Activated CD4-positive, alpha-beta T cell treated with anti-CD3 and anti-CD28 coated beads for 36 hours (primary cell): Measurements from ENCODE around the gene EIF4EBP2. TPM values are rescaled to one million over a fixed set of nuclear protein-coding genes. Genes with fewer than 3 reads are reported as not detected.

Experiments used
- ATAC-seq: fragments of 200-7000 bp; cut with Tn5 transposase; one replicate; pipeline ENCODE4 v1.10.0; 2021; ENCODE audit warnings: mild to moderate bottlenecking, moderate library complexity
- CTCF ChIA-PET: fragments of 350-600 bp; sonication (Branson Sonifier 250); formaldehyde crosslinking; loops from one replicate; lab custom pipeline; 2021; ENCODE audit warnings: antibody characterized with exemption; lab: Charles Lee
- POLR2A ChIA-PET: fragments of 350-600 bp; sonication (Branson Sonifier 250); formaldehyde crosslinking; loops from one replicate; lab custom pipeline; 2021; ENCODE audit warnings: antibody characterized with exemption, inconsistent platforms; lab: Charles Lee
- DNase-seq: peaks from one replicate; pipeline ENCODE4 v3.0.0-alpha.2; 2020
- H3K27ac Mint-ChIP-seq: one replicate; pipeline ENCODE4 v1.8.0; 2021; ENCODE audit warnings: mixed read lengths
- H3K27me3 Mint-ChIP-seq: one replicate; pipeline ENCODE4 v1.8.0; 2021; ENCODE audit warnings: mixed read lengths
- H3K36me3 Mint-ChIP-seq: one replicate; pipeline ENCODE4 v1.8.0; 2021; ENCODE audit warnings: low read depth, mixed read lengths
- H3K4me1 Mint-ChIP-seq: one replicate; pipeline ENCODE4 v1.8.0; 2021; ENCODE audit warnings: mixed read lengths
- H3K4me3 Mint-ChIP-seq: one replicate; pipeline ENCODE4 v1.8.0; 2021; ENCODE audit warnings: mild to moderate bottlenecking, moderate library complexity, mixed read lengths
- H3K9me3 Mint-ChIP-seq: one replicate; pipeline ENCODE4 v1.8.0; 2021; ENCODE audit warnings: low read depth, mixed read lengths
- intact Hi-C, 2 experiments: fragments of 100-400 bp; cut with DNase I in 1 of 2; cut with micrococcal nuclease in 1 of 2; formaldehyde crosslinking; loops; one replicate each; pipeline versions ENCODE4 v1.14.2 to v1.15.1; 2022 to 2024; cut with DNase I, micrococcal nuclease
- total RNA-seq, 2 experiments: library from RNA; stranded (reverse); gene quantifications; one replicate each; pipeline ENCODE4 v1.2.3, GENCODE V29; 2021

The EIF4EBP2 gene
- total RNA-seq, 2 experiments from 2014 or later: 24.4 to 27.7 TPM

DNA sequence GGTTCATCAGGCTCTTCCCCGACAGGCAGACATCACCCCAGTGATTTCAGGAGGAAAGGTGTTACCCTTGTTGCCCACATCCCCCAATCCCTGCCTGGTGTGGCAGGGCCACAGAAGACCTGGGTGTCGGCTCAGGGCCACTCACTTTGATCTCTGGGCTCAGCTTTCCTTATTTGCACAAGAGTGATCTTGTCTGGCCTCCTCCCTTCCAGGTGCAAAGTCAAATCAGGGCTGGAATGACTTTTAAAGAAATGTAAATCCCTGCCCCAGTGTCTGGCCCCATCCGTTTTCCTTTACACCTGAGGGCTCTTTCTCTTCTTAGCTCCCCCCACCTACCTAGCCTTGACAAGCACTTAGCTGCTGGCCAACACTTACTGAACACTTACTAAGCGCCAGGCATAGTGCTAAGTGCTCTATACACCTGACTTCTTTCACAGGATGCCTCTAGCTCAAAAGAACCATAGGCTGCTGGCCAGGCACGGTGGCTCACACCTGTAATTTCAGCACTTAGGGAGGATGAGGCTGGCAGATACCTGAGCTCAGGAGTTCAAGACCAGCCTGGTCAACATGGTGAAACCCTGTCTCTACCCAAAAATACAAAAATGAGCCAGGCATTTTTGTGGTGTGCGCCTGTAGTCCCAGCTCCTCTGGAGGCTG, 38.5 kb downstream of the EIF4EBP2 start:
- ATAC-seq (no peak), DNase-seq (no peak)
- intact Hi-C loops: no loop called here
- peaks cover 10% of the 10 kb centered on the region for H3K4me1 Mint-ChIP-seq
- H3K27me3 Mint-ChIP-seq: peaks cover 30% of the 10 kb centered on the region
- peaks cover 2% of the 10 kb centered on the region for H3K36me3 Mint-ChIP-seq
- H3K27ac Mint-ChIP-seq: no peak overlapping the region
- H3K9me3 Mint-ChIP-seq: no peaks in the 10 kb centered on the region
- CTCF ChIA-PET: interaction anchor here (0.6 to 1.9 kb wide), 5 partner anchors 12 to 726 kb away, joined by 3 to 5 read pairs (median 3); no protein-coding TSS in a partner anchor
- POLR2A ChIA-PET: interaction anchor here (0.6 kb wide), 1 partner anchor 981 kb away, joined by 3 read pairs; no protein-coding TSS in a partner anchor
- H3K4me3 Mint-ChIP-seq: no peak overlapping the region

DNA sequence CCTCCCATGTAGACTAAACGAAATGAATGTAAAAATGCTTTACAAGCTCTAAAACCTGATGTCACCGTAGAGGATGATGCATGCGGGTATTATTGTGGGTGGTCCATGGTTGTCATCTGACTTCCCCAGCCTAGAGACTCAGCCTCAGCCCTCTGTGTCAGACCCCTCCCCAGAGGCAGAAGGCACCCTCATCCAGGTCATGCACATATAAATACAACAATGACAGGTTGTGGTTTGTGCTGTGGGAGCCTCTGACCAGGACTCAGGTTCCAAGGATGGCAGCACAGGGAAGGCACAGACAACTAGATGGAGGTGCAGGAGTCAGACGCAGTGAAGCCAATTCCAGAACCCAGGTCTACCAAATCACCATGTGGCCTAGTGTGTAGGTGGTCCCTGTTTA, 40.8 kb downstream of the EIF4EBP2 start:
- ATAC-seq (no peak), DNase-seq (no peak)
- POLR2A ChIA-PET: interaction anchor here (0.5 kb wide), 2 partner anchors 8 to 29 kb away, joined by 3 to 4 read pairs; no protein-coding TSS in a partner anchor
- Mint-ChIP-seq H3K4me1 (peaks cover 10% of the 10 kb centered on the region), H3K9me3 (no peaks in the 10 kb centered on the region), H3K4me3 (no peak overlapping the region), H3K27ac (no peak overlapping the region), H3K36me3 (peaks cover 2% of the 10 kb centered on the region), H3K27me3 (peaks cover 23% of the 10 kb centered on the region)
- CTCF ChIA-PET: interaction anchor here (3.0 kb wide), 1 partner anchor 16 kb away, joined by 15 read pairs; no protein-coding TSS in a partner anchor
- intact Hi-C loops: no loop called here

DNA sequence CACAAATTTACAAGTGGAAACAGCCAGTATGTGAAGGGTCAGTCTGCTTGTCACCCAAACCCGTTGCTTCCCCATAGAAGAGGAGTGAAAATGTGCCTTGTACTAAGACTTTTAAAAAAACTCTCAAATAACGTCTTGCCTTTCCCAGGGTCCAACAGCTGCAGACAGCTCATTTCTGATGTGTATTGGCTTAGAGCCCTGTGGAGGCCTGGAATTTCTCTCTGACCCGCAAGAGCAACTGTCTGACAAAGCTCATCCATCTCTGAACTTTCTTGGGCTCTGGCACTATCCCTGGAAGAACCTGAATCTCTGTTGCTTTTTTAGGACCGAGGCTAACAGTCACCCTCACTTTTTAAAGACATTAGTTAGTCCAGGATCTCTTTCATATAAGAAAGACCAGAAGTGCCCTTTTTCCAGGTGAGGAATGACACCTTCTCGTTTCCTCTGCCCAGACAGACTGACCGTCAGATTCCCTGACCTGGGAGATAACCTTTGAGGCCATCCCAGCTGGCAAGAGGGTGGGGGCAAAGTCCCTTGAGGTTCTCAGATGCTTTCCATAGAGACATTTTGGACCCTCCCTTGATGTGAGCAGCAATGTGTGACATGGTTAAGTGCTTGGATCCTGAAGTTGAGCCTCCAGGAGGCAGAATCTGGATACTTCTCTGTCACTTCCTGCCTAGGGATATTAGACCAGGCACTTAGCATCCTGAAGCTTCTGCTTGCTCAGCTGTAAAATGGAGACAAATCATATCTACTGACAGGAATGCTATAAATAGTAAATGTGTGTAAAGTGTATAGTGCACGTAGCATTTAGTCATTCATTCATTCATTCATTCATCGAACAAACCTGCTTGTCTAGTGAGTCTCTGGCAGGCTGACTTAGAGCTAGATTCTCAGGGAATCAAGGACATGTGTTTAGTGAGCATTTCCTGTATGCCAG, 42.0 kb downstream of the EIF4EBP2 start:
- Mint-ChIP-seq H3K36me3 (no peaks in the 10 kb centered on the region), H3K27ac (no peak overlapping the region), H3K4me3 (no peak overlapping the region), H3K27me3 (peaks cover 18% of the 10 kb centered on the region), H3K9me3 (no peaks in the 10 kb centered on the region), H3K4me1 (peaks cover 2% of the 10 kb centered on the region)
- ChIA-PET POLR2A (interaction anchor here (0.6 kb wide), 1 partner anchor 16 kb away, joined by 3 read pairs; no protein-coding TSS in a partner anchor), CTCF (interaction anchor here (0.5 to 3.0 kb wide), 7 partner anchors 15 to 103 kb away, joined by 3 to 15 read pairs (median 3); no protein-coding TSS in a partner anchor)
- DNase-seq (no peak), ATAC-seq (no peak)
- intact Hi-C loops: no loop called here

DNA sequence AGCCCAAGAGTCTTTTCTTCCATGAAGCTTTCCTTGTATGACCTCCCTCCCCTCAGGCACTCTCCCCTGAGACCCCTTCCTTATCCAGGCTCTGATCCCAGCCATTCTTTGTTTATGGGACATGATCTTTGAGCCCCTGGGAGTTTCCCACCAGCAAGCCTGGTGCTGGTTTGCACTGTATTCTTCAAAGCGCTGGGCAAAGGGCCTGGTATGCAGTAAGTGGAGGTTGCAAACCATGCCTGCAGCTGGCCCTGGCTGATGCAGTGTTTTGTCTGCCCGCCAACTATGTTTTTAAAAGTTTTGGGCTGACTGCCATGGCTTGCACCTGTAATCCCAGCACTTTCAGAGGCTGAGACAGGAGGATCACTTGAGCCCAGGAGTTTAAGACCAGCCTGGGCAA, 44.3 kb downstream of the EIF4EBP2 start:
- Mint-ChIP-seq H3K4me3 (no peak overlapping the region), H3K27me3 (peaks cover 4% of the 10 kb centered on the region), H3K36me3 (no peaks in the 10 kb centered on the region), H3K27ac (no peak overlapping the region), H3K9me3 (no peaks in the 10 kb centered on the region), H3K4me1 (no peaks in the 10 kb centered on the region)
- ChIA-PET CTCF (interaction anchor here (0.6 to 0.7 kb wide), 2 partner anchors 14 to 732 kb away, joined by 3 read pairs; no protein-coding TSS in a partner anchor), POLR2A (no interaction called here)
- DNase-seq (no peak), ATAC-seq (no peak)
- intact Hi-C loops: no loop called here

DNA sequence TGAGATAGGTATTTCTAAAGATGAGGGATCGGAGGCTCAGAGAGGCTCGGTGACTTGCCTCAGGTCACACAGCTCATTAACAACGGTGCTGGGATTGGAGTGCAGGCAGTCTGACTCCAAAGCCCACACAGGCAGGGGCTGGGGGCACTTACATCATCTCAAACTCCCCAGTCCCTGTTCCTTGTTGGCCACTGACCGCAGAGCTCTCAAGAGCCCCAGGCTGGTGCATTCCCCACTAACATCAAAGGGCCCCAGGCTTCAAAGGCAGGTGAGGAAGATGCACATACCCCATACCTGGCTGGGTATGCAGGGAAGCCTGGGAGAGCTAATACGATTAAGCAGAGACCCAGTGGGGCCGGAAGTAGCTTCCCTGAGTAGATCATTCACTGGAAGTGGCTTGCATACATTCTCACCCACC, 51.3 kb downstream of the EIF4EBP2 start:
- Mint-ChIP-seq H3K4me3 (no peak overlapping the region), H3K27me3 (peaks cover 30% of the 10 kb centered on the region), H3K36me3 (no peaks in the 10 kb centered on the region), H3K4me1 (peaks cover 9% of the 10 kb centered on the region), H3K27ac (no peak overlapping the region), H3K9me3 (no peaks in the 10 kb centered on the region)
- DNase-seq (no peak), ATAC-seq (no peak)
- POLR2A ChIA-PET: interaction anchor here (0.6 kb wide), 1 partner anchor 50 kb away, joined by 3 read pairs; no protein-coding TSS in a partner anchor
- intact Hi-C loops: loop anchor here in 1 of 2 experiments (5.0 kb wide), 1 partner anchor 73 kb away; the partner anchor contains the start of gene LRRC20
- CTCF ChIA-PET: interaction anchor here (0.9 kb wide), 1 partner anchor 12 kb away, joined by 3 read pairs; no protein-coding TSS in a partner anchor

DNA sequence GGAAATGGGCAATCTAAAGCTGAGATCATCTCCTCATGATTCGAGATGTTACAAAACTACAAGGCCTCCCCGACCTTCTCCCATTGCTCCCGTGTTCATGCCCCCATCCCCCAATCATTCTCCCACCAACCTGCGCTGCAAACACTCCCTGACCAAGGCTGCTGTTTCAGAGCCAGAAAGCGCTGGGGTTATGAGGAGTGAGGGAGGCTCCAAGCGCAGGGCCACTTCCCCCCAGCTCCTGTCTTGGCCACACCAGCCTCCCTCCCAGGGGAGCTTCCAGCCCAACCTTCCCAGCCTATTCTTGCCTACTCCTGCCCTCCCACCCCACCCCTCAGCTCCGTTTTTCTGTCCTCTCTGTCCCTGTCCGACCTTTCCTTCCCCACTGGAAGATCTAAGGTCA, 52.2 kb downstream of the EIF4EBP2 start:
- ChIA-PET CTCF (interaction anchor here (0.5 to 0.6 kb wide), 2 partner anchors 64 to 92 kb away, joined by 3 read pairs; no protein-coding TSS in a partner anchor), POLR2A (no interaction called here)
- peaks cover 9% of the 10 kb centered on the region for H3K4me1 Mint-ChIP-seq
- DNase-seq (no peak), ATAC-seq (no peak)
- intact Hi-C loops: loop anchor here in 1 of 2 experiments (5.0 kb wide), 1 partner anchor 74 kb away; the partner anchor contains the start of gene LRRC20
- H3K9me3 Mint-ChIP-seq: no peaks in the 10 kb centered on the region
- H3K4me3 Mint-ChIP-seq: no peak overlapping the region
- H3K36me3 Mint-ChIP-seq: no peaks in the 10 kb centered on the region
- peaks cover 32% of the 10 kb centered on the region for H3K27me3 Mint-ChIP-seq
- H3K27ac Mint-ChIP-seq: no peak overlapping the region

DNA sequence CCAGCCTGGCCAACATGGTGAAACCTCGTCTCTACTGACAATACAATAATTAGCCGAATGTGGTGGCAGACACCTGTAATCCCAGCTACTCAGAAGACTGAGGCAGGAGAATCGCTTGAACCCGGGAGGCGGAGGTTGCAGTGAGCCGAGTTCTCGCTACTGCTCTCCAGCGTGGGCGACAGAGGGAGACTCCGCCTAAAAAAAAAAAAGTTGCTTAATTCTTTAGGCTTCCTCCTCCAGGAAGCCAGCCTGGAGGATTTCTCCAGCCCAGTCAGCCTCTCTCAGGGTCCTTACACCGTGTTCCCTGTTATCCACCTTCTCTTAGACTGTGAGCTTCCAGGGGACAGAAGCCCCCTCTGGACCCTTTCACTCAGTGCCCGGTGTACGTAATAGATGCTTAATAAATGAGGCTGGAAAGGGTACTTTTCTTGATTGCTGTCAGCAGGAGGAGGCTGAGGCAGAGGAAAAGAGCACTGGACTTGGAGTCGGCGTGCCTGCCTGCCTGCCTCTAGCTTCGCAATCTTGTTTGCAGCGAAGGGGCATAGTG, 53.9 kb downstream of the EIF4EBP2 start:
- POLR2A ChIA-PET: no interaction called here
- Mint-ChIP-seq H3K27me3 (peaks cover 32% of the 10 kb centered on the region), H3K36me3 (no peaks in the 10 kb centered on the region), H3K27ac (no peak overlapping the region), H3K4me3 (no peak overlapping the region), H3K9me3 (no peaks in the 10 kb centered on the region), H3K4me1 (peaks cover 9% of the 10 kb centered on the region)
- DNase-seq (no peak), ATAC-seq (no peak)
- intact Hi-C loops: loop anchor here in 1 of 2 experiments (5.0 kb wide), 1 partner anchor 76 kb away; the partner anchor contains the start of gene LRRC20
- CTCF ChIA-PET: interaction anchor here (0.7 kb wide), 1 partner anchor 49 kb away, joined by 3 read pairs; no protein-coding TSS in a partner anchor

DNA sequence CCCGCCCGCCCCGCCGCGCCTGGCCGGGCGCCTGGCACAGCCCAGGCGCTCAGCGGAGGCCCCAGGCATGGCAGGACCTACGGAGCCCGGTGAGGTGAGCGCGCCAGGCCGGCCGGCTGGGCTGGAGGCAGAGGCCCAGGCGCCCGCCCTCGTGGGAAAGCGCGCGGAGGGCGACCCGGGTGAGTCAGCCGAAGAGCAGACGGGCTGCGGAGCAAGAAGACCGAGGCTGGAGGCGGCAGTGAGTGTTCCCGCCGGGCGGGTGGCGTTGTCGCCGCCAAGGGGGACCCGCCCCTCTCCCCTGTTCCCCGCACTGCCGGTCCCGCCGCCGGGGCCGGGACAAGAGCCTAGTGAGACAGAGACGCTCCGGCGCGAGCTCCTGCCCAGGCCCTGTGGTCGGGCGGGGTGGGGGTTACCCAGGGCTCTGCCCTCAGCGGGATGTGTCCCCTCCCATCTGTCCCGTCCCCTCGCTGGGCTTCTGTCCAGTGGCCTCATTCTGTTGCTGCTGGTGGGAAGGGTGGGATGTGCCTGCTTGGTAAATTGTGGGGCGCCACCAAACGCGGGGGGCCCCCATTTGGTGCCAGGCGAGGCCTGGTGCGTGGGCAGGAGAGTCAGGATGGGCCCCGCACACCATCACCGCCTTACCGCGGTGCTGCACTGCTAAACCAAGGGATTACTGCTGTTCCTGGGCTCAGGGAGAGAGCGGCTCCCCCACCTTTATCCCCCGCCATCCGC, 54.5 kb downstream of the EIF4EBP2 start:
- H3K27me3 Mint-ChIP-seq: peaks cover 32% of the 10 kb centered on the region
- DNase-seq: peak; percentile 74
- intact Hi-C loops: loop anchor here in 1 of 2 experiments (5.0 kb wide), 1 partner anchor 76 kb away; the partner anchor contains the start of gene LRRC20

DNA sequence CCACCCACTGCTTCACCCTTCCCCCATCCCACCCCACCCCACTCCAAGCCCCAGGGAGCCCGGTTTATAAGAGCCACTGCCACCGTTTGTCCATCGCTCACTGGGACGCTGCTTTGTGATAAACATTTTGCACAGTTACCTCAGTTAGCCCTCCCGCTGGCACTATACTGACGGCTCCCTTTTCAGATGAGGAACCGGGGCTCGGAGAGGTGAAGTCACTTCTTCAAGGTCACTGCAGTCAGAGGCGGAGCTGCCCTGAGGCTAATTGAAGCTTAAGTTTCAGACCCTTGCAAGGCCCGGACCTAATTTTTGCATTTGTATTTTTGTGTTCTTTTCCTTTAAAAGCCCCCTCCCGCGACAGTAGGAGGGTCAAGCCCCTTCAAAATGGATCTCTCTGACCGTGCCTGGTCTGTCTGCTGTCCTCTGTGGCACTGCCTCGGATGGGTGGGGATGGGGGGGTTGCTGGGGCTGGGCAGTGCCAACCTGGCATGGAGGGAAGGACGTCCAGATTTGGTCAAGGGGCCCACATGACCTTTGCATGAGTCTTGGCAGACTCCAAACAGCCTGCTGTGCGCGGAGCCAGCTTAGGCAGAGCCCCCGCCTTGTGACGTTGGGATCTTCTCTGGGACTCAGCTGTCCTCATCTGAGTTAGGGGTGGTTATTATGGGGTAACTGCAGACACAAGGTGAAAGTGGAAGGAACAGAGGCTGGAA, 55.3 kb downstream of the EIF4EBP2 start:
- intact Hi-C loops: loop anchor here in 1 of 2 experiments (5.0 kb wide), 1 partner anchor 77 kb away; the partner anchor contains the start of gene LRRC20
- ChIA-PET CTCF (interaction anchor here (0.6 to 3.2 kb wide), 3 partner anchors 14 to 443 kb away, joined by 3 to 15 read pairs (median 3); no protein-coding TSS in a partner anchor), POLR2A (interaction anchor here (0.5 kb wide), 1 partner anchor 121 kb away, joined by 3 read pairs; no protein-coding TSS in a partner anchor)
- H3K4me1 Mint-ChIP-seq: peaks cover 9% of the 10 kb centered on the region
- no peak for ATAC-seq
- no peak overlapping the region for H3K4me3 Mint-ChIP-seq
- peaks cover 32% of the 10 kb centered on the region for H3K27me3 Mint-ChIP-seq
- DNase-seq: no peak
- H3K27ac Mint-ChIP-seq: no peak overlapping the region
- H3K9me3 Mint-ChIP-seq: no peaks in the 10 kb centered on the region
- H3K36me3 Mint-ChIP-seq: no peaks in the 10 kb centered on the region

More for the DNA sequence above, 54.5 kb downstream of the EIF4EBP2 start:
- Mint-ChIP-seq H3K4me1 (peaks cover 9% of the 10 kb centered on the region), H3K36me3 (no peaks in the 10 kb centered on the region), H3K27ac (no peak overlapping the region), H3K9me3 (no peaks in the 10 kb centered on the region), H3K4me3 (no peak overlapping the region)
- peak; percentile 73 for ATAC-seq
- CTCF ChIA-PET: no interaction called here
- POLR2A ChIA-PET: interaction anchor here (0.5 kb wide), 1 partner anchor 121 kb away, joined by 3 read pairs; no protein-coding TSS in a partner anchor
